Inflammatory macrophage treated with lipopolysaccharide for 4 hours (primary cell): ENCODE data around the gene USH1C.

ENCODE experiments used
- DNase-seq: peaks from one replicate; pipeline ENCODE4 v3.0.0-alpha.2; 2020

The USH1C gene

GRCh38 chr11:17543574-17544180, 539 bp downstream of the USH1C start:
- DNase-seq = no peak

DNA sequence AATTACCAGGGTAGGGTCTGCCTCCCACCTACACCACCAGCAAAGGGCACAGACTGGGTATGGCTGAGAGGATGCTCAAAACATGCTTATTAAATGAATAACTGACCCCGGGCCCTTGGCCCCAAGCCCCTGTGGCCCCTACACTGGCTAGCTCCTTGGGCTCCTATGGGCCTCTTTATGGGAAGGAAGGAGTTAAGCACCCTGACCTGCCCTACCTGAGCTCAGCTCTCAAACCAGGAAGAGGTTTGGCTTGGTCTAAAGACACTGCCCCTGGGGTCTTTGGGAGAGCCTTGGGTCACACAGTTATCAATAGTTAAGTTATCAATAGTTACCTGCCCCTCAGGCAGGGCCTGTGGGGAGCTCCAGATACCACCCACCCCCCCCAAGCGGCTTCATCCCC, 1.2 kb downstream of the USH1C start:
- no peak for DNase-seq

DNA sequence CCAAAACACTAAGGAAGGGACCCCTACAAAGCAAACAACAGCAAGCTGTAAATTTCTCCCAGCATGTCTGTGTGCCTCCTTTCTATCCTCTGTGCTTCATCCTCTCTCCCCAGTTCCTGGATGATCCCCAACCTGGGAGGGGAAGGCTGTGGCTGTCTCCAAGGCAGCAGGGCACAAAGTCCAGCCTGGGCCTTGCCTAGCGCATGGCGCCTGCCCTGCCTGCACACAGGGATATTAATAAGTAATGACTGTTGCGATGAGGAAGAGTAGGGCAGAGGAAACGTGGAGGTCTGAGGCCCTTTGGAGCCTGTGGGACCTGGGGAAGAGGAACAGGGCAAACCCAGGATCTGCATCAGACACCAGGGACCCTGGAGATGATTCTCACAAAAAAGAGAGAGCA, 2.0 kb downstream of the USH1C start:
- no peak for DNase-seq

GRCh38 chr11:17541330-17541885, 2.8 kb downstream of the USH1C start:
- DNase-seq = no peak

DNA sequence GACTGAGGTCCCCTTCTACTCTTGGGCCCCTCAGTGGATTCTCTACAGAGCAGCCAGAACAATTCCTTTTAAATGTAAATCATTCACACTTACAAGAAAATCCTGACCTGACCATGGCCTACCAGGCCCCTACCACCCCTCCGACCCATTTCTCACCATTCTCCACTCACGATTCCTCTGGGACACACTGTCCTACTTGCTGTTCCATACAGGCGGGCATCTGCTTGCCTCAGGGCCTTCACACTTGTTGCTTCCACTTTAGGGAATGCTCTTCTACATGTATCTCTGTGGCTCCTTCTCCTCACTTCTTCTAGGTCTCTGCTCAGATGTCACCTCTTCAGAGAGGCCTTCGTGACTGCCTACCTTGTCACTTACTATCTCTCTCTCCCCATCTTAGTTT, 3.4 kb downstream of the USH1C start:
- no peak for DNase-seq

DNA sequence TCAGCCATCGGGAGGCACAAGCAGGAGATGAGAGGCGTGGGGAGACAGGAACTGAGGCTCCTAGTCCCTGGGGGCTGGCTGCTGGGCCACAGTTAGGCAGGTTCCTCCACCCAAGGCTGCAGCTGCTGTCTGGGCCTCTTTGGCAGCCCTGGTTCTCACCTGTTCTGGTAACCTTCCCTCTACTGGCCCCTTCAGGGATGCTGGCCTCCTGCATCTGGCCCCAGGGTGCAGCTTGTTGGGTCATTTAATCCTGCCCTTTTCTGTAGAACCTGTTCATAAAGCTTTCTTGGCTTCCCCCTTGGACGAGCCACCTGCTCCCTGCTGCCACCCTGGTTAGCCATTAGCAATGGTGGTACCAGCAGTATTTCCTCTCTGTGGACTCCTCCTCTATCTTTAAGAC, 5.5 kb downstream of the USH1C start:
- no peak for DNase-seq

GRCh38 chr11:17538054-17538453, 6.2 kb downstream of the USH1C start:
- DNase-seq = no peak

DNA sequence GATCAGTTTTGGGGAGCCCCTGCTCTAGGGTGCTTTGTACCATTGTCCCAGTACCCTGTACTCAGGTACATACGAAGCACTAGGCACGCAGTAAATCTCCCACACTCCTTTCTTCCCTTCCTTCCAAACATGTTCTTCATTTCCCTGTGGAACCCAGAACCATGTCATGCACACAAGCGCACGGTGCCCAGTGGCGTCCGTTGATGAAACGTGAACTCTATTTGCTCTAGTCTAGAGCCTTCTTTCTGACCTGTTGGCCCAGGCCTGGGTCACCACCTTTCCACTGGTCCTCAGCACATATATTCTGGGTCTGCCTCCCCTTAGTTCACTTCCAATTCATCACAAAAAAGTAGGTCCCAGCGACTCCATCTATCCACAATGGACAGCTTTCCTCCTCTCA, 7.0 kb downstream of the USH1C start:
- no peak for DNase-seq

- no peak for DNase-seq
Measured at GRCh38 chr11:17535488-17535887, 8.7 kb downstream of the USH1C start.

DNA sequence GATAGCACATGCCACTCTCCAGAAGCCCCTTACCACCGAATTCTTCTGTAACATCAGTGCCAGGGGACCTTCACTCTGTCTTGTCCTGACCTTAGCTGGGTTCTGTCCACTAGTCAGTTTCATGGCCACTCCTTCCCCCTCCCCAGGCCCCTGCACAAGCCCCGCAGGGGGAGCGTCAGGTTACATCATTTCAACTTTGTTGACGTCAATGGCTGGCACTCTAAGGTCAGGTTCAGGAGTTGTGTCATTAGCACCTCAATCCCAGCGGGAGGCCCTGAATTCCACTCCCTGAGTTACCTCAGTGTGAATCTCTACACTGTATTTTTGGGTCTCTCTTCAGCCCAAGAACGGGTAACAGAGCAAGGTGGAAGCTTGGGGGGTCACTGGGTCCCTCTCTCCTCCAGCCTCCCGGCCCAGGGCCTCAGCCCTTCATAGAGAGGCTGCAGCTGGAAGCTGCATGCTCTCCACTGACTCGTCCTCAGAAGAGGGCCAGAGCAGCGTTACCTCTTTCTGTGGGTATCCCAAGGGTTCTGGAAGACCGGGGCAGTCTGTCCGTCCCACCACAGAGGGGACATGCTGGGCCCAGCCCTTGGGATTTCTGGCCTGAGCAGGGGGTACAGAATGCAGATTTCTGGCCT, 10.3 kb downstream of the USH1C start:
- no peak for DNase-seq

- no peak for DNase-seq
Measured at GRCh38 chr11:17533341-17533740, 10.9 kb downstream of the USH1C start.

- no peak for DNase-seq
Measured at GRCh38 chr11:17532784-17533183, 11.4 kb downstream of the USH1C start.

DNA sequence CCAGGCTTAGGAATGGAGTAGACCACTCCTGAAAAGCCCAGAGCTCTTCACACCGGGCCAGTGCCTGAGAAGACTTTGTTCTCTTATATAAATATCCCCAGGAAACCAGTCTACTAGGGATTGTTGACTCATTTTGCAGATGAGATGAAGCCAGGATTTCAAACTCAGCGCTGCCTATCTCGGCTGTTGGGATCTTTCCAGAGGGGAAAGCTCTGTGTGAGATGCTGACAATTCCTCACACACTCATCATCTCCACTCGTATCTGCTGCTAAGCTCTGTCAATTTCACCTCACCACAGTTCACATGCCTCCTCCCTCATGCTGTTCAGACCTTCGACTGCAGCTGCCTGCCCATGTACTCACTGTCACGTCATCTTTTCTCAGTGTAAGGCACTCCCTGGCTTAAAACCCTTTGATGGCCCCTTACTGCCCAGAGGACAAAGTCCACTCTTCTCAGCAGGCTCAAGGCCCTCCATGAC, 12.5 kb downstream of the USH1C start:
- no peak for DNase-seq

- no peak for DNase-seq
Measured at GRCh38 chr11:17531071-17531600, 13.1 kb downstream of the USH1C start.

GRCh38 chr11:17529844-17530185, 14.4 kb downstream of the USH1C start:
- no peak for DNase-seq

- DNase-seq = no peak
Measured at GRCh38 chr11:17528906-17529843, 15.0 kb downstream of the USH1C start.

DNA sequence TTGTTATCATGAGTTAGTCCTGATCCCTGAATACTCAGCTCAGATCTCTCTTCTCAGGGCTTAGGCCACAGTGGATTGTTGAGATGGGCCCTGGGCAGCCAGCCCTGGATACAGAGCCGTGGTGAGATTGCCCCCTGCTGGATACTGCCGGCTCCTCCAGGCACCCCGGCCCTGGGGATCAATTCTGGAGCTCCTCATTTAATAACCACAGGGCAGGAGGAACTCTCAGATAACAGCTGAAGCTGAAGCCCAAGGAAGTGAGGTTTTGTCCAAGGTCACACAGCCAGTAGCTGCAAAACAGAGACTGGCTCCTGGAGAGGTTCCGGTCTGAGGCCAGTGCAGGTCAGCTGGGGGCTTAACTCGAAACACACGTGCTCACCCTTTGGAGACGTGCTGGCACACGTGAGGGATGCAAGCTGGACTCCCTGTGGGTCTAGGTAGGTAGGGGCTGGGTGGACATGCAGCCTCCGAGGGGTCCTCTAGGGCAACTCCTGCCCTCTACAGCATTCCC, 16.0 kb downstream of the USH1C start:
- DNase-seq = peak; percentile 24

DNA sequence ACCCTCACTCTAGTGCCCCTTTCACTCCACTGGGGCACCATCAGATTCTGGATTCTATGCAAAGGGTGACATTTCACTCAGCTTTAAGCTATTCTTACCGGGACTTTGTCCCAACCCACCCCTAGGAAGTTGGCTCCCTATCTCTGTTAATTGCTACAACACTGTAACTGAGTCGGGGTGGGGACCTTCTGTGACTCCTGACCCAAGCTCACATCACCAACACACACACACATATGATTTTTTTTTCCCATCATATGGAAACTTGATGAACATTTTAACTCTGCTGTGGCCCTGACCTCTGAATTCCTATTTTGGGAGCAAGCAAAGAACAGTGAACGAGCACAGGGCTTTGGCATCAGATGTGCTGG, 16.6 kb downstream of the USH1C start:
- DNase-seq = no peak

- no peak for DNase-seq
Measured at GRCh38 chr11:17526931-17527627, 17.1 kb downstream of the USH1C start.

DNA sequence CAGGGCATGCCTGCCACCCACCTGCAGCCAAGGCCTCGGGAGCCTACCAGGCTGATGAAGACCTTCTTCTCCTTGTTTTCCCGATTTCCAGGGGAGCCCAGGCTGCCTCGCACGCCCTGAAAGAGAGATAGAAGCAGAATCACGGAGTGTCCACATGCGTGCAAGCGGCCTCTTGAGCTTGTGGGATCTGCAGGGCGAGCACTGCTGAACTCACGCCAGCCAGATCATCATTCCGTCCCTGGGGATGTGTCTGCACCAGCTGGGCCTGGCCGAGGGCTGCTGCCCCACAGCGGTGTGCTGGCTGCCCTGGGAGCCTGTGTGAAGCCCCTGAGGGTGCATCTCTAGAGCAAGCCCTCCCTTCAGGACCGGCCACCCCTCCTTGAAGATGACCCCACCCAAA, 17.9 kb downstream of the USH1C start:
- DNase-seq = no peak

DNA sequence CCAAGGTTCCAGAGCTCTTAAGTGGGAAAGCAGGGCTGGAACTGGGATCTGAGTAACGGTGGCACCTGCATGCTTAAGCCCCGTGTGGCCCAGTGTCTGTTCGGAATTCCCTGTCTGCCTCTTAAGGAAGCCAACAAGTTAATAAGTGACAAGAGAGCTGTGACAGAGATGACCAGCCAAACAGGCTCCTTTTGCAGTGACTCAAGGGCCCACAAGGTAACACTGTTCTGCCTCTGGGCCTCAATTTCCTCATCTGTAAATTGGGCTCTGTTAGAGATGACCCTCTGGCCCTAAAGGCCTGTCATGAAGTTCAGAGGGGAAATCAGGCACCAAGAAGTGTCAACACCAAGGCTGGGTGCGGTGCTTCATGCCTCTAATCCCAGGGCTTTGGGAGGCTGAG, 18.6 kb downstream of the USH1C start:
- no peak for DNase-seq

DNA sequence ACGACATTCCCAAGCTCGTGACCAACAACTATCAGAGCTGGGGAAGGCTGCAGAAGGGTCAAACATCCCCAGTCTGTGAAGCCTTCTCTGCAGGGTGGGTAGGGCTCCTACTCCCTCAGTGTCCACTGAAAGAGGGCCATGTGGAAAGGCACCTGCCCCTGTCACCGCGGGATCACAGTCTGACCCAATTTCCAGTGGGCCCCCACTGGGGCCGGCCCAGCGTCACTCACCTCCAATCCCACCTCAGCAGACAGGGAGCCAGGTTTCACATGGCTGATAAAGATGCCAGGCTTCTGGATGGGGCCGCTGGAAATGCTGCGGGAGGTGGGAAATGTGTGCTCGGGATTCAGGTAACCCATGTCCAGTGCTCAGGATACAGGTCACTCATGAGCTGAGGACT, 20.0 kb downstream of the USH1C start:
- DNase-seq = no peak

GRCh38 chr11:17522655-17523054, 21.6 kb downstream of the USH1C start:
- DNase-seq = no peak
